Measurements from ENCODE around the gene ID2.

DNA sequence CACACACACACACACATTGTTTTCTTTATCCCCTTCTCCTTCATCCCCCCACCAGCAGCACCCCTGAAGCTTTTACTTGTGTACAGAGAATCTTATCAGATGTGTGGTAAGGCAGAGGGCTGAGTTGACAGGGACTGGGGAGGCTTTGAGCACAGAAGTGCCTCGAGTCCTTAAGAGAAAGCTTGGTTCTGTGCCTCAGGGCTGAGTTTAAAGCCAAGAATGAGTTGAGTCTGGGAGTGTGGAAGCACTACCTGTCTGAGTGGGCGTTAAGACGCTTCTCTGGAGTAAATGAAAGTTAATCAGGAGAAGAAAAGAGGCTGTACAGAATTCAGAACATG lies 2.7 kb downstream of the ID2 start:
- TF ChIP-seq YY1 (IDR thresholded peaks at IDR 0.05; ENCODE audit: low read depth) (no peak), RAD21 (IDR thresholded peaks at IDR 0.05; ENCODE audit: low read depth) (no peak), CEBPB (IDR thresholded peaks at IDR 0.05) (no peak), EP300 (IDR thresholded peaks at IDR 0.05; ENCODE audit: borderline replicate concordance) (no peak), TEAD4 (IDR thresholded peaks at IDR 0.05) (no peak), CREB1 (IDR thresholded peaks at IDR 0.05; ENCODE audit: low read depth) (no peak), TCF12 (IDR thresholded peaks at IDR 0.05; ENCODE audit: low read depth) (no peak), TAF1 (IDR thresholded peaks at IDR 0.05; ENCODE audit: low read depth) (no peak), EGR1 (IDR thresholded peaks at IDR 0.05) (no peak)
- TF ChIP-seq, protein P1, sequence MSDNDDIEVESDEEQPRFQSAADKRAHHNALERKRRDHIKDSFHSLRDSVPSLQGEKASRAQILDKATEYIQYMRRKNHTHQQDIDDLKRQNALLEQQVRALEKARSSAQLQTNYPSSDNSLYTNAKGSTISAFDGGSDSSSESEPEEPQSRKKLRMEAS (IDR thresholded peaks at IDR 0.05), result no peak
- TF ChIP-seq, protein P2, sequence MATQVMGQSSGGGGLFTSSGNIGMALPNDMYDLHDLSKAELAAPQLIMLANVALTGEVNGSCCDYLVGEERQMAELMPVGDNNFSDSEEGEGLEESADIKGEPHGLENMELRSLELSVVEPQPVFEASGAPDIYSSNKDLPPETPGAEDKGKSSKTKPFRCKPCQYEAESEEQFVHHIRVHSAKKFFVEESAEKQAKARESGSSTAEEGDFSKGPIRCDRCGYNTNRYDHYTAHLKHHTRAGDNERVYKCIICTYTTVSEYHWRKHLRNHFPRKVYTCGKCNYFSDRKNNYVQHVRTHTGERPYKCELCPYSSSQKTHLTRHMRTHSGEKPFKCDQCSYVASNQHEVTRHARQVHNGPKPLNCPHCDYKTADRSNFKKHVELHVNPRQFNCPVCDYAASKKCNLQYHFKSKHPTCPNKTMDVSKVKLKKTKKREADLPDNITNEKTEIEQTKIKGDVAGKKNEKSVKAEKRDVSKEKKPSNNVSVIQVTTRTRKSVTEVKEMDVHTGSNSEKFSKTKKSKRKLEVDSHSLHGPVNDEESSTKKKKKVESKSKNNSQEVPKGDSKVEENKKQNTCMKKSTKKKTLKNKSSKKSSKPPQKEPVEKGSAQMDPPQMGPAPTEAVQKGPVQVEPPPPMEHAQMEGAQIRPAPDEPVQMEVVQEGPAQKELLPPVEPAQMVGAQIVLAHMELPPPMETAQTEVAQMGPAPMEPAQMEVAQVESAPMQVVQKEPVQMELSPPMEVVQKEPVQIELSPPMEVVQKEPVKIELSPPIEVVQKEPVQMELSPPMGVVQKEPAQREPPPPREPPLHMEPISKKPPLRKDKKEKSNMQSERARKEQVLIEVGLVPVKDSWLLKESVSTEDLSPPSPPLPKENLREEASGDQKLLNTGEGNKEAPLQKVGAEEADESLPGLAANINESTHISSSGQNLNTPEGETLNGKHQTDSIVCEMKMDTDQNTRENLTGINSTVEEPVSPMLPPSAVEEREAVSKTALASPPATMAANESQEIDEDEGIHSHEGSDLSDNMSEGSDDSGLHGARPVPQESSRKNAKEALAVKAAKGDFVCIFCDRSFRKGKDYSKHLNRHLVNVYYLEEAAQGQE (IDR thresholded peaks at IDR 0.05; ENCODE audit: low read depth), result no peak
